Middle frontal gyrus (tissue), 1 donor: ENCODE measurements around the gene PRKAG2.
A peak's percentile ranks its signal among the peaks of the same experiment; 100 is the strongest.
"Not testable (repeated sequence)": the region's sequence is repeated elsewhere in the genome, so short reads cannot be mapped to it uniquely, and the experiment has no call there.

Experiments used
- DNase-seq: peaks from one replicate; pipeline ENCODE4 v3.0.0-alpha.2; 2015; ENCODE audit warnings: low spot score; ENCODE audit errors: extremely low spot score

Gene PRKAG2

DNA sequence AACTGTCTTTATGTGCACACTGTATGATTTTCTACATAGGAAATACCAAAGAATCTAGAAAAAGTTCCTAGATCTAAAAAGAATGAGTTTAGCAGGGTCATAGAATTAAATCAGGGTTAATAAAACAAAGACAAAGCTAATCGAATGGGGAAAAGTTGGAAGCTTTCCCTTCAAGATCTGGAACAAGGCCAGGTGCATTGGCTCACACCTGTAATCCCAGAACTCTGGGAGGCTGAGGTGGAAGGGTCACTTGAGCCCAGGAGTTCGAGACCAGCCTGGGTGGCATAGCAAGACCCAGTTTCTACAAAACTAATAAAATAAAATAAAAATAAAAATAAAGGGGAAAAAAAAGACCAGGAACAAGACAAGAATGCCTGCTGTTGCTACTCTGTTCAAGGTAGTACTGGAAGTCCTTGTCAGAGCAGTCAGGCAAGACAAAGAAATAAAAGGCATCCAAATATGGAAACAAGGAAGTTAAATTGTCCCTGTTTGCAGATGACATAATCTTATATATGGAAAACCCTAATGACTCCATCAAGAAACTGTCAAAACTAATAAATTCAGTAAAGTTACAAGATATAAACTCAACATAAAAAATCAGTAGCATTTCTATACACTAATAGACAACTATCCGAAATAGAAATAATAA, 281.1 kb downstream of the PRKAG2 start:
- DNase-seq = no peak

DNA sequence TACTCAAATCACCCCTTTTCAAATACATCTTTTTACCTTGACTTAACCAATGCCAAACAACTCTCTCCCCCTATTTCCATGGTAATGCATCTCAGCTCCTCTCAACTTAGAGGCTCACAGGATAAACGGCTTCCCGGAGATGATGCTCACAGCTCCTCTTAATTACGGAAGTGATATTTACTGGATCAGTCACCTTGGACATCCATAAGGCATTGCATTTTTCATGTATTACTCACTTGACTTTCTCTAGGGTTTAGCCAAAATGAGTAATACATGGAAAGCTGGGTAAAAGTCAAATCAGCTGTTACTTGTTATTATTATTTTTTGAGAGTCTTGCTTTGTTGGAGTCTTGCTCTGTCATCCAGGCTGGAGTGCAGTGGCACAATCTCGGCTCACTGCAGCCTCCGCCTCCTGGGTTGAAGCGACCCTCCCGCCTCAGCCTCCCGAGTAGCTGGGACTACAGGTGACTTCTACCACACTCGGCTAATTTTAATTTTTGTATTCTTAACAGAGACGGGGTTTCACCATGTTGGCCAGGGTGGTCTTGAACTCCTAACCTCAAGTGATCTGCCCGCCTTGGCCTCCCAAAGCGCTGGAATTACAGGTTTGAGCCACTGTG, 283.9 kb downstream of the PRKAG2 start:
- no peak for DNase-seq

DNA sequence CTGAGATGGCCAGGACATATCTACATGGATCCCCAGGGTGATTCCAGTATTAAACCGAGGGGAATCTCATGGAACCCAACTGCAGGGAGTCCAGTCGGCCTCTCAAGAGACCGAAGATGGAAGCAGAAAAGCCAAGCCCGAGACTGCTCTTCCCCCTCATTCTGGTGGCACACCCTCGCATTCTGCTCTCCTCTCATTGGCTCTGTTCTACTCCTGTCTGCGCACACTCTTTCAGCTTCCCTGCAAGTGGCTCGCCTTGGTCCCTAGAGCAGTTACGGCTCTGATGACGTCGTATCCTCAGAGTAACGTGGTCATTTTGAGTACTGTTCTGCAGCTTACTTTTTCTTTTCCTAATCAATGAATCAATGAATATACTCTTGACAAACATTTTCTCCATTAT, 284.6 kb downstream of the PRKAG2 start:
- no peak for DNase-seq

DNA sequence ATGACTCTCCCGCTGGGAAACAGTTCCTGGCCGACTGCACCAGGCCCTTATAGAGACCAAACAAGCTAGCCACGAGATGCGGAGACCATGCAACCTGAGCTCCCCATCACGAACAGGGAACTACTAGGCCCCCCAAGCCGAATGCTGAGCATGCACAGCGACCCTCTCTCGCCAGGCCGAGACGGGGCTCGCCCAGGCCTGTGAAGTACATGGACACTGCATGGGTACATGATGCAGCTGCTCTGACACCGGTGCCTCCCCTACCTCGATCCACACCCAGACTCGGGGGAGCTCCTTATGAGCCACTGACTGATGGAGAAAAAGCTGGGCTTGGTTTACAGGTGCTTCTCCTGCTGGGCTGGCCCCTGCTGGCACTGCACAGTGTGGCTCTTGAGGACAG, 285.0 kb downstream of the PRKAG2 start:
- DNase-seq = no peak

DNA sequence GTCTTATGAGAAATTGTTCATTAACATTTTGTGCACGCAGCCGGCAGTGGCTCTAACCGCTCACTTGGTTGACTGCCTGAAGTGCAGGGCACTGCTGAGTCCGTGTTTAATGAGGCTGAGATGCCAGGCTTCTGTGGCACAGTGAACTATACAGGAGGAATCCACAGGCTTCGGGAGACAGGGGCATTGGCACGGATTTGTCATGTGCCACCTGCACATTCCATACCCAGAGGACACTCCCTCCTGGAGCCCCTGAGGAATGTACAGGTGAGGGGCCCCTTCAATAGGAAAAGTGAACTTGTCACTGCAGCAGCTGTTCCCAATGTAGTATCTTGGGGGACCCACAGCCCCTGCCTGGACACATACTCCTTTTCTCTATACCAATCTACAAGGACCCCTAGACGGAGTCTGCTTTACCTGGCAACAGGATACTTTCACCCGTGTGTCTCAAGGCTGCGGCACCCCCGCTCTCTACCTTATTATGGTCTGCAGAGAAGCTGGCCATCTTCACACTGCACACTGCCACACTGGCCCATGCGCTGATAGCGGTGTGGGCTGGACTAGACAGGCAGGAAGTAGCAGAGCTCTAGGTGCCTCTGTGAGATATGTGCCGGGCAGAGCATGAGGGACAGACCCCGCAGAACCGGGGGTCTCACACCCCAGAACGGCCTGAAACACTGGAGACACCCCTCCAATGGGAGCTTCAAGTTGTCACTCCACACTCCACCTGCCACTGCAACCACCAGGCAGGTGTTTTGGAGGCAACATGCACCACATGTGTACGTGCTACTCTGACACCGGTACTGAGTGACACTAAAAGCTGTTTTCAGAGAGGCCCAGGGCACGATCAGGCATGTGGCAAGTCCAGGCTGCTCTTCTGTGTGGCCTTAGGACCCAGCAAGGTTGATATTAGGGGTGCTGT, 285.8 kb downstream of the PRKAG2 start:
- DNase-seq = no peak

DNA sequence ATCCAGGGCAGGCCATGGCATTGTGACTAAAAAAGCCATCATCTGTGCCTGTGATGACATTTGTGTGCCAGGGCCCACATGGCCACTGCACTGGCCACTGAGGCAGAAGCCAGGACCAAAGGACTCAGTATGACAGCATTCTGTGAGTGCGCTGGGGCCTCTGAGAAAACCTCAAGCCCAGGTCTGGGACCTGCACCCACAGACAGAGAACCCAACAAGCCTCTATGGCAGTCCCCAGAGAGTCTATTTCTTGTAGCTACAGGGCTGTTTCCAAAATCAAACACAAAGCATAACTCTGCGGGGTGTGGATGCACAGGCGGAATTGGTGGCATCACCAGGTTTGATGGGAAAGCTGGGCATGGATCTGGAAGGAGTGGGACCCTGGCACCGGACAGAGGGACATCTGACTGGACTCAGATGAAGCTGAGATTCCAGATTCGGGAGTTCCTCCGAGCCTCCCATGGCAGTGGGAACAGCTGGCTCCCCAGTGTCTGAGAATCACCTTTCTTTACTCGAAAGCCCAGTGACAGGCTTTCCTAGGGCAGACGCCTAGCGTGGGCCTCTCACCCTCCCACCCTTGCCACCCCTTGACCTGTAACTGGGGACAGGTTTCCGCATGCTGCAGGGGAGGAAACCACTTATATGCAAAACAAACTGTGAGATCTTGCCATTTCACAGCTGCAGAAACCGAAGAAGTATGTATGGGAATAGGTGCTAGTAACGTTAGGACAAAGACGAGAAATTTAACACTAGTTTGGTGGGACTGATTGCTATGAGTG, 286.7 kb downstream of the PRKAG2 start:
- DNase-seq = no peak

DNA sequence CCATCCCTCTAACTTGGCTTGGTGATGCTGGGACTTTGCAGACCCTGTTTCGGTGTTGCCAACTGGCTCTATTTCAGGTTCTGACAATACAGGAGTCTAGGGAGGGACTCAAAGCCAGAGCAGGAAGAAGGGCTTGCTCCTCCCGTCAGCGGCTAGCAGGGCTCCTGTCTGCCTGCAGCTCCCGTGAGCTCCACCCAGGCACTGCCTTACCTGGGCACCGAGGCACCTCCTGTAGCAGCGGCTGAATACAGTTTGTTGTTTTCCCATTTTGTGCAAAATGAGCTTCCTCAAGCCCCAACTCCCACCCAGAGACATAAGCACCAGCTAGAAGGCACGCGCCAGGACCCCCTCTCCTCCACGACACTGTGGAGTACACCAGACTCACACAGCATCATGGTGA, 287.9 kb downstream of the PRKAG2 start:
- DNase-seq = no peak

DNA sequence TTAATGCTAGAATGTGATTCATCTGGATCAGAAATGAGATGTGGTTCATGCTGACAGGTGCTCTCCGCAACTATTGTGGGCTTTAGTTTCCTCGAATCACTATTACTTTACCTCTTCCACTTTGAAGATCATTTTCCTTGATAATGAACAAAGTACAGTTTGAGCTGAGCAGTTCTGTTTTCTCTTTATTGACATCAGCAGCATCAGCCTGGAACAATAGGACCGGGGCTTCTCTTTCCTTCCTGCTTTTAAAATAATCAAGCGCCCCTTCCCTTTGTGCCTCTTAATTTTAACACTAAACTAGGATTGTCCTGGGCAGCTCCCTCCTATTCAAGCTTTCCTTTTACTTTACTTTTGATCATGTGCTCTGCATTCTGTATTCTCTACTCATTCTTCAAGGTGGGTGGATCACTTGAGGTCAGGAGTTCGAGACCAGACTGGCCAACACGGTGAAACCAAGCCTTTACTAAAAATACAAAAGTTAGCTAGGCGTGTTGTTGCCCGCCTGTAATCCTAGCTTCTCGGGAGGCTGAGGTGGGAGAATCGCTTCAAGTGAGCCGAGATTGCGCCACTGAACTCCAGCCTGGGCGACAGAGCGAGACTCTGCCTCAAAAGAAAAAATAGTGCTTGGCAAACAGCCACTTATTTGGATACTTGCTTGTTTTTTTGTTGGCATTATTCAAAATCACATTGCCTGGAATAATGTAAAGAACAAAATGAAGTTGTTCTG, 290.2 kb downstream of the PRKAG2 start:
- no peak for DNase-seq

DNA sequence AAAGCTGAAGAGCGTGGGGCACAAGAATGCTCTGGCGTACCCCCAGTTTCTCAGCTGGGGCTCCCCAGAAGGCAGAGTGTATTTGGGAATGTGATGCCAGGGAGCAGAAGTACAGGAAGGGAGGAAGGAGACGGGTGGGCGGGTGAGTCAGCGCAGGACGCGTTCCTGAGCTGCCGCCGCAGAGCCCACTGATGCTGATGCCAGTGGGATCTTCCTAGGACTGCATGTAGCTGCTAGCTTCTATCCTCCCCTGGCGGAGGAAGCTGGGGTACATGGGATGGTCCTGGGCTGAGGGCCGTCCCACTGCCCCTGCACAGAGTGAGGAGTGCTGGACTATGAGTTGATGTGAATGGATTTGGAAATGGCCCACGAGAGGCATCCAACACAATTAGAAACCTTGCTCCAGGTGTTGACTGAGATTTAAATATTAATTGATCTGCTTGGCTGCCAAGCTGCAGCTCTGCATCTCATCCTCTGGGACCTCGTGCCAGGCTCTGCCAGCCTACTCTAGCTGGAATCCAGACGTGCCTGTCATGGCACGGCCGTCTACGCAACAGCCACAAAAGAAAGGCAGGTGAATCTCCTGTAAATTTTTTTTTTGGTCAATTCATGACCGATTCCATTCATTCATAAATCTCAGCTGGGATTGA, 291.0 kb downstream of the PRKAG2 start:
- DNase-seq = peak; percentile 20

DNA sequence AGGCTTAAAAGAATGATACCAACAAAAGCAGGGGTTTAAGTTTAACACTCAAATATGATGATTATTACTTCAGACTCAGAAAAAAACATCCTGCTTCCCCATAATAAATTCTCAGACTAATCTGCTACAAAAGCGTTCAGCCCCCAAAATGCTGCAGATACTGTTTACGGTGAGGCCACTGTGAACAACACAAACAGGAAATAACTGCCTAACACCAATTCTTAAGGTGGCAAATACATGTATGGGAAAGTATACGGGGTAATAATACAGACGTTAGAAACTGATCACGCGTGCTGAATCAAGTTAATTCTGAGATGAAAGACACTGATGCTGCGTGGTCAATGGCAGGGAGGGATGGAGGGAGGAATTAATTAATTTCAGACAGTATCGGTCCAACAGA, 295.2 kb downstream of the PRKAG2 start:
- DNase-seq = no peak

DNA sequence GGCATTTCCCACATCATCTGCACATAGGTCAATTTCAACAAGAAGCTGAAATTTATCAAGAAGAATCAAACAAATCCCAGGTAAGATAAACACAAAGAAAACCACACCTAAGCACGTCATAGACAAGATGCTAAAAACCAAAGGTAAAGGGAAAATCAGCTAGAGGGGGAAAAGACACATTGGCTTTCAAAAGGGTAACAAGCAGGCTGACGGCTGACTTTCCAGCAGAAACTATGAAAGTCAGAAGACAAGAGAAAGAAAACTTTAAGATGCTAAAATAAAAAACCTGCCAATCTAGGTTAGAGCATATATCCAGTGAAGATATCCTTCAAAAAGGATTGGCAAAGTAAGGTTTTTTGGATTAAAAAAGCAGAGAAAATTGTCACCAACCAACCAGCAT, 297.3 kb downstream of the PRKAG2 start:
- DNase-seq = no peak

DNA sequence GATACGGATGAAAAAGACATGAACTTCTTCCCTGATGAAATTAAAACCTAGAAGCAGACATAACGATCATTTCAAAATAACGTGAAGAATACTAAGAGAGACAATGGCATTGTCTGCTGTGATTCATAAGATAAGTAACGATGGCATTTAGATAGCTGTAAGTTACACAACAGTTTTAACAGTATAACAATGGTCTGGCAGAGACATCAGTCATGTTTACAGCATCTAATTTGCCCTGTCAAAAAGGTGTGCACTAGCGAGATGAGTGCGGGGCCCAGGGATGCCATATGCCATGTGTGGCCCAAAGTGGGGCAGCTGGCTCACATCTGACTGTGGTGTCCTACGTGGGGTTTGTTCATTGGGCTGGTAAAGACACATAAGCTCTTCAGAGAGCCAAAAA, 301.5 kb downstream of the PRKAG2 start:
- no peak for DNase-seq

DNA sequence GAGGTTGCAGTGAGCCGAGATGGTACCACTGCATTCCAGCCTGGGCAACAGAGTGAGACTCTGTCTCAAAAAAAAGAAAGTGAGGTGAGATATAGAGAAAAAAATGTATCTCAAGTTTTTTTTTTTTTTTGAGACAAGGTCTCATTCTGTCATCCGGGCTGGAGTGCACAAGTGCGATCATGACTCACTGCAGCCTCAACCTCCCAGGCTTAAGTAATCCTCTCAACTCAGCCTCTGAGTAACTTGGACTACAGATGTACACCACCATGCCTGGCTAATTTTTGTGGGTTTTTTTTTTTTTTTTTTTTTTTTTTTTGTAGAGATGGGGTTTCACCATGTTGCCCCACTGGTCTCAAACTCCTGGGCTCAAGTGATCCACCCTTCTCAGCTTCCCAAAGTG, 303.9 kb downstream of the PRKAG2 start:
- DNase-seq = not testable (repeated sequence)

DNA sequence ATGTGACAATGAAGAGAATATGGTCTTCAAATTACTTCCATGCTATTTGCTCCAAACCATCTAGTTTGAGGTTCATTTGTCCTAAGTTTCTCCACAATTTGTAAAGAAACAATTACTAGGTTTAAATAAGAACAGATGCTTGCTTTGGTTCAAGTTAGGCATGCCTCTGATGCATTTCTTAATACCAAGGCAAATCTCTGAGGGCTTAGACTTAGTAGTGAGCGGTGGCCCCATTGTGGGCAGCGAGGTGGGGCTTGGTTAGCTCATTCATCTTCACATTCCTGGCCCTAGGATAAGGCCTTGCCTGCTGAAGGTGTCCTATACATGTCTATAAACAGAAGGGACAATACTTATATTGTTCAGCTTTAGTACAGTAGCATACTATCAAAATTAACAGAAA, 304.8 kb downstream of the PRKAG2 start:
- DNase-seq = no peak

DNA sequence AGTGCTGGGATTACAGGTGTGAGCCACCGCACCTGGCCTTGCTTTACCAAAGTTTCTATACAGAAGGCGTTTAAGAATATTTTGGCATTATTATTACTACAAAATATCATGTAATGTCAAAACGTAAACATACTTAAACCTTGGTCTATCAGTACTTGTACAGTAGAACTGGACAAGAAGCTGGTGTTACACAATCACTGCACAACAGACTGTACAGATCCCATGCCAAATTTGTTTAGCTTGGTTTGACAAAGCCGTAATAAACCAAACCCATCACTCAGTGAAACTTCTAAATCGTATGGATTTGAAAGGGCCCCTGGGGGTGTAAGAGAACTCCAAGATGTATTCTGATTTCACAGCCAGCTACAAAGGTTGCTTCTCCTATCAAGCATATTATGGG, 305.4 kb downstream of the PRKAG2 start:
- no peak for DNase-seq

DNA sequence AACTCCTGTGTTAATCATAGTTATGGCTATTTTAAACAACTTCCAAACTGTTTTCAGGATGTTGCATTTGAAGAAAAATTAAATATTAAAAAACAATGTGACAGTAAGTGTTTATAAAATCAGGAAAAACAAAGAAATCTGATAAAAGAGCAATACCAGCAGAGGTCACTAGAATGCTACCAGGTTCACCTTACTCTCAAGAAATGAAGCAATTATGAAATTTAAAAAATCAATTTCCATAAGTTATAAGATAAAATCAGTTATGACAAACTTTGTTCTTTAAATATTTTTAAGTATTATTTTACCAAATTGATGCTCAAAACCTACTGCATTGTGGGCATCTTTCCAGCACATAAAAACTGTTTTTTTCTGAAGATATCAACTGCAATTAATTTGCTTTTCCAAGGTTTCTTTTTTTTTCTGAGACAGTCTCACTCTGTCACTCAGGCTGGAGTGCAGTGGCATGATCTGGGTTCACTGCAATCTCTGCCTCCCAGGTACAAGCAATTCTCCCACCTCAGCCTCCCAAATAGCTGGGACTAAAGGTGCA, 306.5 kb downstream of the PRKAG2 start:
- no peak for DNase-seq

DNA sequence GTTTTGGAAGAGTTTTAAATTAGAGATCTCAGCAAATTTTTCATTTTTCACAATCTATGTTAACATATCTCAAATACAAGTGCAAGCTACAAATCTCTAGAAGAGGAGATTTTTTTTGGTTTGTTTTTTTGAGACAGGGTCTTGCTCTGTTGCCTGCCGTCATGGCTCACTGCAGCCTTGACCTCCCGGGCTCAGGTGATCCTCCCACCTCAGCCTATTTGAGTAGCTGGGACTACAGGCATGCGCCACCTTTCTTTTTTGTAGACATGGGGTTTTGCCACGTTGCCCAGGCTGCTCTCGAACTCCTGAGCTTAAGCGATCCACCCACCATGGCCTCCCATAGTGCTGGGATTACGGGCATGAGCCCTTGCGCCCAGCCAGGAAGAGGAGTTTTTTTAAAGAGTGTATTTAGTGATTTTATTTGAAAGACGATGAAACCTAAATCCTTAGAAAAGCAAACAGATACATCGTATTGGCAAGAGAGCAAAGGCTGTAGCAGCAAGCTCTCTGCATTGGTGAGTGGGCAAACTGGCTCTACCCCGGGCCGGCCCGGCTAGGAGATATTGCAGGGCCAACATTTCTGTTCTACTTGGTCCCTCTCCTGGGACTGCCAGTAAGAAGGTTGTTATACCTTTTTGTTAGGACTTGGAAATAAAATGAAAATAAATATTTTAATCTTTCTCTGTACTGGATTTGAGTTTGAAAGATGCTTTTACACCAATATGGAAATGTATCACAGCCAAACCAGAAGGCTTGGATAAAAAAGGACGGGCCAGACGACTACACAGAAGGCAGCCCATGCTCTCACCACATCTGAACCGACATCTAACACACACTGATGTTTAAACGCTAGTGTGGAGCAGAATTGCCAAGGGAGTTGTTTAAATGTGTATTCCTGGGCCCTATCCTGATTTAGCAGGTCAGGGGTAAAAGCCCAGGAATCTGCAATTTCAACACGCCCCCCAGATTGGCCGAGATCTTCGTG, 307.7 kb downstream of the PRKAG2 start:
- no peak for DNase-seq

DNA sequence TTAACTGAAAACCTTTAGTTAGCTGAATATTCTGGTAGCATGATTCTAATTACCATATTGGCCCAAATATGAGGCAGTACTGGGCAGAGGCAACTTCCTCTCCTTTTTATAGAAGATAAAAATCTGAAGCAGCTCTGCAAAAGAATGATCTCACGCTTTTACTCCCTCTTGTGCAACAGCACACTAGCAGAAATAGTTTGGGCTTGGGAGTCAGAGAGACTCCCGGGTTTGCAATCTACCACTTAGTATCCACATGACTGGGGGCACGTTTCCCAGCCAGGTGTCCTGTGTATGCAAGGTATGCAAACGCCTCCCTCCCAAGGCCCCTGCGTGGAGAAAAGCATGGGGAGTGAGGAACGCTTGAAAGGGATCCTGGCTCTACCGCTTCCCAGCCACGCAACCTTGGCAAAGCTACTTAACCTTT, 310.0 kb downstream of the PRKAG2 start:
- no peak for DNase-seq

DNA sequence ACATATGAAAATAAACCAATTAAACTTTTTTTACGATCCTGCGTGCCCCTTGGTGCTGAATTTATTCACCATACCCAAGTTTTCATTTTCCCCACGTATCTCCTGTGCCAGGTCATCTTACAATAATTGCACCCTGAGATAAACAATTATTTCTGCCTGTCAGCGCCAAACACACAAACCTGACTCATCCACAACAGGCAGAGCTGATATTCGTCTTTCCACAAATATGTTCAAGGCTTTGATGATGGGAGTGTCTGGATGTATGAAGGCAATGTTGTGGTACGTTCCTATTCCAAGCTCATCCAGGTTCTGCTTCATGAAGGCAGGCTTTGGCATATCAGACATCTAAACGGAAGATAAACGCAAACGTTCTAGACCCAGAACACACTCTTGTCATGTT, 311.4 kb downstream of the PRKAG2 start:
- DNase-seq = no peak
